Loucy (cell line): ENCODE measurements around the gene C17orf107.

Experiments
- CTCF ChIP-seq: fragments of 200-600 bp; sonication (generic); conservative IDR thresholded peaks from 2 replicates; pipeline ENCODE4 v1.5.1; 2014; ENCODE audit warnings: mild to moderate bottlenecking, antibody characterized with exemption, low read length
- EZH2phosphoT487 ChIP-seq: fragments of 200-600 bp; IDR thresholded peaks from 2 replicates; pipeline ENCODE4 v1.6.1; 2018; ENCODE audit warnings: antibody characterized with exemption, mild to moderate bottlenecking, moderate library complexity, borderline replicate concordance

DNA sequence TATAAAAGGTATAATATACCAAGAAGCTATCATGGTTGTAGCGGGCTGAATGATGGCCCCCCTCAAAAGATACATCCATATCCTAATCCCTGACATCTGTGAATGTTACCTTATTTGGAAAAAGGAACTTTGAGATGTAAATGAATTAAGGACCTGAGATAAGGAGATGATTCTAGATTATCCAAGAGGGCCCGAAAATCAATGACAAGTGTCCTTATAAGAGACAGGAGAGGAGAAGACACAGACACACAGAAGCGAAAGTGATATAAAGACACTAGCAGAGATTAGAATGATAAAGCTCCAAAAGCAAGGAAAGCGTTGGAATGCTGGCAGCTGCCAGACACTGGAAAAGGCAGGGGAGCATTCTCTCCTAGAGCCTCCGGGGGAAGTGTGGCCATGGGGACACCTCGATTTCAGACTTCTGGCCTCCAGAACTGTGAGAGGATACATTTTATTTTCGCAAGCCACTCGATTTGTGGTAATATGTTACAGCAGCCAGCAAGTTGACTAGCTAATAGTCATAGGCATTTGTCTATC lies 20.2 kb downstream of the C17orf107 start:
- TF ChIP-seq EZH2phosphoT487 (no peak), CTCF (no peak)
